ENCODE data around the gene IRF2.
A peak's percentile ranks its signal among the peaks of the same experiment; 100 is the strongest.

Gene IRF2

GRCh38 chr4:184404047-184404446, 70.3 kb downstream of the IRF2 start:
- DNase-seq = no peak

GRCh38 chr4:184403384-184403781, 71.0 kb downstream of the IRF2 start:
- DNase-seq = no peak

- DNase-seq = no peak
These were observed 71.5 kb downstream of the IRF2 start for GRCh38 chr4:184402740-184403383.

- no peak for DNase-seq
These were observed 72.1 kb downstream of the IRF2 start for GRCh38 chr4:184402239-184402638.

GRCh38 chr4:184401397-184402171, 72.8 kb downstream of the IRF2 start:
- DNase-seq = no peak

GRCh38 chr4:184400891-184401290, 73.5 kb downstream of the IRF2 start:
- DNase-seq = no peak

- DNase-seq = no peak
These were observed 73.9 kb downstream of the IRF2 start for GRCh38 chr4:184400375-184400870.

GRCh38 chr4:184399512-184399908, 74.8 kb downstream of the IRF2 start:
- DNase-seq = no peak

- no peak for DNase-seq
These were observed 75.4 kb downstream of the IRF2 start for GRCh38 chr4:184398741-184399511.

GRCh38 chr4:184397516-184398163, 76.7 kb downstream of the IRF2 start:
- DNase-seq = no peak

GRCh38 chr4:184396570-184397515, 77.5 kb downstream of the IRF2 start:
- DNase-seq = no peak

- peak; percentile 75 for DNase-seq
These were observed 78.4 kb downstream of the IRF2 start for GRCh38 chr4:184395971-184396391.

GRCh38 chr4:184395451-184395917, 78.9 kb downstream of the IRF2 start:
- no peak for DNase-seq

- DNase-seq = no peak
These were observed 81.4 kb downstream of the IRF2 start for GRCh38 chr4:184392748-184393559.

- no peak for DNase-seq
These were observed 82.0 kb downstream of the IRF2 start for GRCh38 chr4:184392316-184392715.

GRCh38 chr4:184389978-184390900, 84.1 kb downstream of the IRF2 start:
- no peak for DNase-seq

- no peak for DNase-seq
These were observed 86.2 kb downstream of the IRF2 start for GRCh38 chr4:184388106-184388505.

GRCh38 chr4:184387351-184387750, 87.0 kb downstream of the IRF2 start:
- peak; percentile 71 for DNase-seq

GRCh38 chr4:184386271-184386781, 88.0 kb downstream of the IRF2 start:
- no peak for DNase-seq

Data from DMS79 (cell line).